SK-N-MC (cell line): ENCODE data around the gene TRIM41.

Experiments
- EZH2 ChIP-seq: fragments of 200-600 bp; sonication (generic); IDR thresholded peaks from one replicate; pipeline ENCODE4 v1.6.1; 2017; ENCODE audit warnings: antibody characterized with exemption
- POLR2AphosphoS5 ChIP-seq: IDR thresholded peaks from 2 replicates; pipeline ENCODE4 v1.6.1; 2012; ENCODE audit warnings: mild to moderate bottlenecking, low read depth, low read length, borderline replicate concordance

- no peak for TF ChIP-seq POLR2AphosphoS5
- no peak for TF ChIP-seq EZH2
Observed at GRCh38 chr5:181182651-181183050, 40.4 kb upstream of the TRIM41 start.
